HG02571 (cell line): ENCODE measurements around the gene EBF3.

ENCODE experiments used
- ATAC-seq: cut with Tn5 transposase; IDR thresholded peaks from one replicate; pipeline ENCODE4 v1.9.1; 2021; ENCODE audit warnings: mild to moderate bottlenecking, moderate library complexity; ENCODE audit not compliant: unreplicated experiment

The EBF3 gene

GRCh38 chr10:129841071-129841470 lies 123.0 kb downstream of the EBF3 start:
- no peak for ATAC-seq

DNA sequence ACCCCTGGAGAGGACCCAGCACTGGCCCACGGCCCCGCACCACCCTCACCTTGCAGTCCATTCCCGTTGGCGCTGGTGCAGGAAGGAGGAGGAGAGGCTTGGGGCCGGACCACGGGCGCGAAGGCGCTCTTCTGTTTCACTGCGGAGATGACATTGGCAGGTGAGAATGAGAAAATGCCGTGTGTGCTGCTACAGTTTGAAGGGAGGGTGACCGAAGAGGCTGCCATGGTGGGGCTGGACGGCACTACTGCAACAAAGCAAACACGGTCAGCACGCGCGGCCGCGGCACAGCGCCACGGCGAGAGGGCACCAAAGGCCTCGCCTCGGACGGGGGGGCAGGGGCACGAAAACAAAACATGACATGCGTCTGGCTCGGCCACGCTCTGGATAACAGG lies 123.9 kb downstream of the EBF3 start:
- no peak for ATAC-seq

- ATAC-seq = no peak
Measured at GRCh38 chr10:129839285-129840195, 124.5 kb downstream of the EBF3 start.

DNA sequence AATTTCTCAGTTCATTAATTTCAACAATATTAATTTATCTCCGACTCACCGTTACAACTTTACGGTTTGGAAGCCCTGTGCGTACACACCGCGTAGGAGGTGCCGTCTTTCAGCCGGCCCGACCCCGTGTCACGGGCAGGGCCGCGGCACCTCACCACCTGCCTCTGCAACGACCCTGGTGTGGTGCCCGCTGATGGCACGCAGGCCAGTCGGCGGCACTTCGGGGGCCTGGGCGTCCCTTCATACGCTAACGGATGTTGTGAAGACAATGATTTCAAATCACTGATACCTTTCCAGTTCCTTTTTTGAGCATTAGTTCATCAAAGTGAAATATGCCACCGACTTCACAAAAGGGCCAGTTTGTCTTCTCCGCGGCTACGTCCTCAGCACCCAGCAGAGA lies 125.3 kb downstream of the EBF3 start:
- ATAC-seq = no peak

- no peak for ATAC-seq
Measured at GRCh38 chr10:129837909-129838582, 126.0 kb downstream of the EBF3 start.

DNA sequence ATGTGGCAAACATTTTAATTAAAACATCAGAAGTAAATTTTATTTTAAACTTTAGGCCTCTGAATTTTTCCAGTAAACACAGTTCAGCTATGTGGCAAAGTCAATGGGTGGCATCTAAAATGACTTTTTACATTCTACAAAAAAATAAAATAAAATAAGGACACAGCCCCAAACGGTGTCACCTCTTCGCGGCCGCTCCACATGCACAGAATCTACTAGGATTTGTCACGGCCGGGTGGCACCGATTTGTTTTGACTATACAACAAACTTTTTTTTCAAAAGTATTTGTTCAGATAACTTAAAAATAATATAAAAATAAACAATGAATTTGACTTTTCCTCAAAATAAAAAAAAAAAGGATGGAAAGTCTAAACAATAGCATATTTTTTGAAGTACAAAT lies 127.8 kb downstream of the EBF3 start:
- no peak for ATAC-seq

DNA sequence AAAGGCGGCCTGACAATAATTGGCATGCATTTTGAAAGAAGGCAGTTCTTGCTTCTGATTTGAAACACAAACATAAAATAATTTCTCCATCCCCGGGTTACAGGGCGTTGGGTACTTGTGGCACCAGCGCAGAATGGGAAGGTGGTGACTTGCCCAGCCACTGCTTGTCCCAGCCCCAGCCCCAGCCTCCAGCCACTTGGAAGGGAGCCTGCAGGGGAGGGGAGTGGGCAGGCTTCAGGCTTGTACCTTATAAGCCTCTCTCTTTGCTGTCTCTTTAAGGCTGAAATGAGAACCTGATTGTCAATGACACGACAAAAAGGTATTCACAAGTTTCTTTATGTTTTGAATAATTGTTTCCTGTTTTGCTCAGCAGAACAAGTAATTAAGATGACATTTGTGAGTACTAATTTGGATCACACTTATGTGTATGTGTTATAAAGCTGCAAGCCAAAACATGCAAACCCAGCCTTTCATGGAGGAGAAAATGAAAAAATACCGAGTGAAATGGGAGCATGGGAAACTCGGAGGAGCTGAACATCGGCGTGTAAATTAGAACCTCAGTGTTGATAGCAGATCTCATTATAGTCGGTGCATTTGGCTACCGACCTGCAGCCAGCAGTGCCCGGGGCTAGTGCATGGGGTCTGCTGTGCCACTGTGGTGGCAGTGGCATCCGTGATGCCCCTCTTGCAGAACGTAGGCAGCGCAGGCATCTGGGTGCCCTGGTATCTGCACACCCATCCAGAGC lies 129.9 kb downstream of the EBF3 start:
- no peak for ATAC-seq

DNA sequence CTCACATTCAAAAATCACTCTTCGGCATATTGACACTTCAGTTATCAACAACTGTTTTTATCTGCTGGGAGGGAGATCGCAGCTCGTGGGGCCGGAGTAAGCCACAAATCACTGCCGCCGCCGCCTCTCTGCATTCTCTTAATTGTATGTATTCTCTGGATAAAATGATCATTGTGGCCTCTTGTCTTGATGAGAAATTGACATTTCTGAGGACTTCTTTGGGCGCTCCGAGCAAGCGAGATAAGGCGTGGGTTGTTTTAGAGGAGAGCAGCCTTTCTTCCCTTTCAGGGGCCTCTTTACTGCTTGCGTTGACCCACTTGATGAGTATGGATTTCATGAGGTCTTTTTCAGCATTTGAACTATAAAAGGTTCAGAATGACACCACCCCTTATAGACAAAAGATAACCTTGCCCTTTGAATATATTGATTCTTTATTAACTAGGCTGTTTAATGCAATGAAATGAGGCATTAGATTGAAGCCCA lies 130.6 kb downstream of the EBF3 start:
- ATAC-seq = no peak

DNA sequence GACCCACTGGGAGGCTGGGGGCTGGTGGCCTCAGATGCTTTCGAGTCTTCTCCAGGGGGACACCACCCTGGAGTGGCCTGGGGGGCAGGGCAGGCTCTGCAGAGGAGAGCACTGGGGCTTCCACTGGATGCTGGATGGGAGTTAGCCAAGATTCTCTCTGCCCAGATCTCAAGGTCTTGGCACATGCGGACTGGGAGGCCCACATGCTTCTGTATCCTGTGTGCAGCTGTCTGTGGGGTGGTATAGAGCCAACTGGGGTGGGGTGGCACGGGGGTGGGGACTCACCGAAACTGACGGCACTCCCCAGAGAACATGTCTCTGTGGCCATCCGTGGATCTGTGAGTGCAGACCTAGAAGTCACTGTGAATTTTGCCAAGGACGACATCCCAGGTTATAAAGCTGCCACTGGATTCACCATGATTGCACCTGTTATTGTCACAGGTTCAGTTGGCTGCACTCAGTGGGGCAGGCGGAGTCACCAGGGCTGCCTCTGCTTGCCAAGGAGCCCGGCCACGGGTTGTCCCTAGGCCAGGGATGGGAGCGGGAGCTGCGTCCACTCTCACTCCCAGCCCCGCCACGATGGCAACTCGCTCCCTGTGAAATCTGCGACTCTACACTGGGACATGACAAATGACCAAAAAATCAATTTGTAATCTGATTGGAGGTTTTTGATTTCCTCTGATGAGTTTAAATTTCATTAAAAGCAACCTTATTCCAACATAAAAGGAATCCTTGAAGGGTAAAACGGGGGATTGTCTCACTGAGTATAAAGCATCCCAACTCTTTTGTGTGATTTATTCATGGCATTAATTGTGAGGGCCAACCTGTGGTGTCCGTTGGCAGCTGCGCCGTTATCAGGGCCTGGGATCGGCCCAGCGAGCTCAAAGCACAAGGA lies 131.3 kb downstream of the EBF3 start:
- no peak for ATAC-seq

GRCh38 chr10:129831150-129831549 lies 132.9 kb downstream of the EBF3 start:
- ATAC-seq = no peak

DNA sequence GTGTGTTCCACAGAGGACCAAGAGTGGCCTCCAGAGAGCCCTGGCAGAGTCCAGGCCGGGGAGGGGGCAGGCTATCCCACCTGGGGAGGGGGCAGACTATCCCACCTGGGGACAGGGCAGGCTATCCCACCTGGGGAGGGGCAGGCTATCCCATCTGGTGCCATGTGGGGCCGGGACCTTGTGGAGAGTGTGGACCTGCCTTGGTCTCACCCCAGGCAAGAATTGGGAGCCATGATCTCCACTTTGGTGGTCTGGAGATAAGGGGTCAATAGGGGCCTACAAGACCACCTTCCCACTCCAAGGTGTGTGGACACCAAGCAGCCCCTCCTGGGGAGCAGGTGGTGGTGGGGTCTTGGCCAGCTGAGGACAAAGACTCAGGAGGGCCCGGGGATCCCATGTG lies 138.2 kb downstream of the EBF3 start:
- ATAC-seq = no peak

- no peak for ATAC-seq
Measured at GRCh38 chr10:129825221-129825620, 138.9 kb downstream of the EBF3 start.

DNA sequence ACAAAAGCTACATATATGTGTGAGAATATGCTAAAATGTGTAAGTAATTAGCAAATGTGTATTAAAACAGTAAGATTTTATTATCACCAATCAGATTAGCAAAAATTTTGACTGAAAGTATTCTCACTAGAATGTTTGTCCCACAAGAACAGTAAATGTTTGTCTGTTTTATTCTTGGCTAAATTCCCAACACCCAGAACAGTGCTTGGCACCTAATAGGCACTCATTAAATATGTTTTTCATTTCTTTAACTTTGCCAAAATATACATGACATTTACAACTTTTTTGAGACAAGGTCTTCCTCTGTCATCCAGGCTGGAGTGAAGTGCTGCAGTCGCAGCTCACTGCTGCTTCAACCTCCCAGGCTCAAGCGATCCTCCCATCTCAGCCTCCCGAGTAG lies 143.6 kb downstream of the EBF3 start:
- ATAC-seq = no peak

DNA sequence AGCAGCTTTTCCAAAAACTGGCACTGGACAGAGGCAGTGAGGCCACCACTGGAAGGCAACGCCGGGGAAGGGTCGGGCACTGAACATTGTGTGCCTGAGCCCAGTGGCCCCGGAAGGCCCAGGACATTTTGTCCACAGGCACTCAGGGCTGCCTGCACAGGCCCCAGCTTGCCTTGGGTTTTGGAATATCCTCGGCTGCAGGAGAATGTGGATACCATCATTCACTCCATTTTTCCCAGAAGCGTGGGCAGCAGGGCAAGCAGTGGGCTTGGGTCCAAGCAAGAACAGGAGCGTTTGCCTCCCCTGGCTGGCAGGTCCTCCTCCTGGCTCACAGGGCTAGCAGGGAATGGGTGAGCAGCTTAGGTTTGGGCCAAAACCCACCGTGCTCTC lies 147.4 kb downstream of the EBF3 start:
- no peak for ATAC-seq

DNA sequence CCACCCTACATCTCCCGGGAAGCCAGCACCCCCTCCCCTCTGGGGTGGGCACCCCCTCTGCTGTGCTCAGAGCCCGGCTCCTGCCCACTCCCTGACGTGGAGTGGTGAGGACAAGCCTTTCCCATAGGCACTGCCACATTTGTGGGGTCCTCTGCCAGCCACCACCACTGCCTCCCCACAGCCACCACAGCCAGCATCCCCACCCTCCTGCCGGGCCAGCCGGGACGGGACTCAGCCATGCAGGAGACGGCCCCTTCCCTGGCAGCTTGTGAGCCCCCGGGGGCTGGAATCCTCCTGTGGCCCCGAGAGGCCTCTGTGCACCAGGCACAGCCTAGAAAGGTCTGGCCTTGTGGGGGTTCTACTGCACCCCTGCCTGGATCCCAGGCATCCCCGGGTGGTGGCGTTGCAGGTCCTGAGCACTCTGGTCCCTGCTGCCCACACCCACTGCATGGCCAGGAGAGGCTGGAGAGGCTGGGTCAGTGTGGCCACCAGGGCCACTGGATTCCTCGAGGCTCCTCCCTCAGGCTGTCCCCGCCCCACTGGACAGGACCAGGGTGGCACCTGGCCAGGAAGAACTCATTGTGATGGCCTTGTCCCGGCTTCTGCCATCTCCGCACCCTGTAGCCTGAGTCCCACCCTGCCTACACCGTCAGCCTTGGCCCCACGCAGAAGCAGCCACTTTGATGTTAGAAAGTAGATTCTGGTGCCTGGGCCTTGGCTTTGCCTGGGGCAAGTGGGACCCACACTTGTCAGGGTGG lies 148.0 kb downstream of the EBF3 start:
- ATAC-seq = no peak

DNA sequence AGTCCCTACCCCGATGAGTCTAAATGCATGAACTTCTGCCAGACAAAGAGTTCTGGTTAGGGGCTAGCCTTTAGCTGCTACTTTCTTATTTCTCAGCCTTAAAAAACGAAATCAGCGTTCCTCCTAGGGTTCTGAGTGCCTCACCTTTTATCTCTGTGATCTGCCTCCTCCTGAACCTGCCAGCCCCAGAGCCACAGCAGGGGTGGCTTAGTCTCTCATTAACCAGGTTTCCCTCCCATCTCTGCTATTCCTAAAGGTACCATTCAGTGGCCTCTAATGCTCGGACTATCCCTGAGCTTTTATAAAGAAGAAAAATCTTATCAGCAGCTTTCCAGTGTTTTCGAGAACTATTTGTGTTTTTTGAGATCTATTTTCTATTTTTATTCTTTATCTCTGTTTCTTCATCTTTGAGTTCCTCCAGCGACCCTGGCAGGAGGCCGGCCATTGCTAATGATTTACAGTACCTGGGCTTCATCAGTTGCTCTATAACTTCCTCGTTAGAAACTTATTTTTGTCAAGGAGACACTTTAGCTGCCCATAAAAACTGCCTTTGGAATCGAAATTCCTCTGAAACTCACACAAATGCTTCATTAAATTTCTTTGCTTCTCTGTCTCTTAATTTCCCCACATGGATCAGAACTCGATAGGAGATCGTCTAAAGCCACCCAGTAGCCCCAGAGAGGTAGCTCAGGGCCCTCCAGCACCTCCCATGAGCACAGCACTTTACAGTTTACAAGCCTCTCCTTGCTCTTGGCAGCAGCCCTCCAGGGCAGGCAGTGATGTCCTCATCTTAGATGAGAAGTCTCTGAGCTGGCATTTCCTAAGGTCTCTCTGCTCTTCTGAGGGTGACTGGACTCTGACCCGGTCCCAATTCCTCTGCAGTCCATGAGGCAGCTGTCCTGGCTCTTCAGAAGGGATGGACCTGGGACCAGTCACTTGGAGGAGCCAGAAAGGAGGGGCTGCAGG lies 149.1 kb downstream of the EBF3 start:
- ATAC-seq = no peak

DNA sequence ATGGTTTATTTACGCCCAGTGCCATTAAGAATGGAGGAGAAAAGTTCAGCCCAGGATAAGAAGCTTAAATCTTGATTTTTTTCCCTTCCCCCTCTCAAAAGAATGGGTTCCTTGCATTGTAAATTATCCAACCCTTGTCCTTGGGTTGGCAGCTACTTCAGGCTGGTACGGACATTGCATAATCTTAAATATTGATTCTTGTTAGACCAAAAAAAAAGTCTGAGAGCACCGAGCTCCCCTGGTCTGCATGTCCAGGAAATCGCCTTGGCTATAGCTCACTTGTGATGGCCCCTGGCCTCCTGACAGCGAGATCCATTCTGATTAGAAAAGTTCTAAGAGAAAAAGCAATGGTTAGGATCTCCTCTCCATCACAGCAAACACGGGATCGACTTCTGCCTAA lies 151.7 kb downstream of the EBF3 start:
- ATAC-seq = no peak

GRCh38 chr10:129811208-129811607 lies 152.9 kb downstream of the EBF3 start:
- no peak for ATAC-seq

DNA sequence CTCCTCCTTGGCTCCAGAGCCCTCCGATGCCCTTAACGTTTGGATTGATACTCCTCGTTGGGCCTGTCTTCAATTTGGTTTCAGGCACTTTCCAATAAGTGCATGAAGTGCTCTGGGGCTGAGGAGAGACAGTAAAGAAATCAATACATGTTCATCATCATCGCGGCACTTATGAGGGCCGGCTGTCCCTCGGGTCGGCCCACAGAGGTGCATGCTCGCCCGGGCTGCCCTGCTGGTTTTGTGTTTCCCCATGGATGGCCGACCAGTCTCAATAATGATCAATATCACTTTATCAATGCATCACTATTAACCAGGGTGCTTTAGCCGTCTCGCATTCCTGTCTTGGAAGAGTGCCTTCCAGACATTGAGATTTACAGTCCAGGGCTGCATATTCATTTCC lies 154.2 kb downstream of the EBF3 start:
- no peak for ATAC-seq
